ENCODE measurements around the gene DRP2.

DNA sequence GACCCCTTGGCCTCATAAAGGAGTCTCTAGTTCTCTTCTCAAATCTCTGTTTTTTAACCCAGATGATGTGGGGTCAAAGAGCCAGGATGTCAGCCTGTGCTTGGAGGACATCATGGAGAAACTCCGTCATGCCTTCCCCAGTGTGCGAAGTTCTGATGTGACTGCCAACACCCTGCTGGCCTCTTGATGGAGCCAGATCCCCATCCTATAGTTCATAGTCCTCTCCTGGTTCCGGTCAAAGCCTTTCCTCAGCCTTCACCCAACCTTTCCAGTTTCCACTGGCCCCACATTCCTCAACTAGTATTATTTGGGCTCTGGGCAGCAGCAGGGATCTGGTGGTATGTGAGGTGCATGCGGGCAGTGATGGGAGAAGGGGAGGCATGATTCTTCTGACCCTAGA is 40.8 kb downstream of the DRP2 start:
- TF ChIP-seq, protein P1, sequence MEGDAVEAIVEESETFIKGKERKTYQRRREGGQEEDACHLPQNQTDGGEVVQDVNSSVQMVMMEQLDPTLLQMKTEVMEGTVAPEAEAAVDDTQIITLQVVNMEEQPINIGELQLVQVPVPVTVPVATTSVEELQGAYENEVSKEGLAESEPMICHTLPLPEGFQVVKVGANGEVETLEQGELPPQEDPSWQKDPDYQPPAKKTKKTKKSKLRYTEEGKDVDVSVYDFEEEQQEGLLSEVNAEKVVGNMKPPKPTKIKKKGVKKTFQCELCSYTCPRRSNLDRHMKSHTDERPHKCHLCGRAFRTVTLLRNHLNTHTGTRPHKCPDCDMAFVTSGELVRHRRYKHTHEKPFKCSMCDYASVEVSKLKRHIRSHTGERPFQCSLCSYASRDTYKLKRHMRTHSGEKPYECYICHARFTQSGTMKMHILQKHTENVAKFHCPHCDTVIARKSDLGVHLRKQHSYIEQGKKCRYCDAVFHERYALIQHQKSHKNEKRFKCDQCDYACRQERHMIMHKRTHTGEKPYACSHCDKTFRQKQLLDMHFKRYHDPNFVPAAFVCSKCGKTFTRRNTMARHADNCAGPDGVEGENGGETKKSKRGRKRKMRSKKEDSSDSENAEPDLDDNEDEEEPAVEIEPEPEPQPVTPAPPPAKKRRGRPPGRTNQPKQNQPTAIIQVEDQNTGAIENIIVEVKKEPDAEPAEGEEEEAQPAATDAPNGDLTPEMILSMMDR (IDR thresholded peaks at IDR 0.05): no peak
- TF ChIP-seq EP300 (IDR thresholded peaks at IDR 0.05): no peak
